Stimulated activated naive CD8-positive, alpha-beta T cell treated with anti-CD3 and anti-CD28 coated beads, Interleukin-15, Interleukin-2, amounts not matched to agents 100 U/mL and 50 U/mL, for 24 hours (primary cell): ENCODE data around the gene C1orf167.

ENCODE experiments used
- ATAC-seq: fragments of 150-1000 bp; cut with Tn5 transposase; one replicate; pipeline ENCODE4 v1.10.0; 2021
- DNase-seq: peaks from one replicate; pipeline ENCODE4 v3.0.0; 2021

Gene C1orf167

GRCh38 chr1:11761988-11762406, at the start of gene C1orf167:
Gene C1orf167 (plus strand): TSS chr1:11762193. CDS start chr1:11764401, 2,208 bp downstream.
- no peak for ATAC-seq
- DNase-seq = peak; percentile 43

GRCh38 chr1:11712285-11712684, 49.7 kb upstream of the C1orf167 start:
- no peak for ATAC-seq
- no peak for DNase-seq

GRCh38 chr1:11713095-11713494, 48.9 kb upstream of the C1orf167 start:
- ATAC-seq = no peak
- no peak for DNase-seq

GRCh38 chr1:11714831-11715575, 47.0 kb upstream of the C1orf167 start:
- DNase-seq (no peak), ATAC-seq (no peak)

- DNase-seq (peak; percentile 88), ATAC-seq (peak; percentile 81)
Measured at GRCh38 chr1:11719313-11720032, 42.5 kb upstream of the C1orf167 start.

GRCh38 chr1:11720033-11720376, 42.0 kb upstream of the C1orf167 start:
- DNase-seq (no peak), ATAC-seq (no peak)

- no peak for DNase-seq
- no peak for ATAC-seq
Measured at GRCh38 chr1:11720525-11720924, 41.5 kb upstream of the C1orf167 start.

GRCh38 chr1:11721311-11721710, 40.7 kb upstream of the C1orf167 start:
- DNase-seq (no peak), ATAC-seq (no peak)

- DNase-seq (no peak), ATAC-seq (no peak)
Measured at GRCh38 chr1:11722538-11722937, 39.5 kb upstream of the C1orf167 start.

GRCh38 chr1:11725616-11726015, 36.4 kb upstream of the C1orf167 start:
- ATAC-seq (no peak), DNase-seq (no peak)

- ATAC-seq = no peak
Measured at GRCh38 chr1:11727119-11727518, 34.9 kb upstream of the C1orf167 start.

GRCh38 chr1:11728126-11728806, 33.7 kb upstream of the C1orf167 start:
- DNase-seq = no peak
- ATAC-seq = no peak

More at GRCh38 chr1:11727119-11727518, 34.9 kb upstream of the C1orf167 start:
- DNase-seq = no peak

GRCh38 chr1:11729155-11729497, 32.9 kb upstream of the C1orf167 start:
- ATAC-seq = no peak

GRCh38 chr1:11729498-11730428, 32.2 kb upstream of the C1orf167 start:
- DNase-seq = no peak
- ATAC-seq = no peak

More at GRCh38 chr1:11729155-11729497, 32.9 kb upstream of the C1orf167 start:
- DNase-seq = no peak

- peak; percentile 68 for ATAC-seq
- DNase-seq = peak; percentile 33
Measured at GRCh38 chr1:11730429-11730891, 31.5 kb upstream of the C1orf167 start.

GRCh38 chr1:11731691-11732283, 30.2 kb upstream of the C1orf167 start:
- peak; percentile 26 for ATAC-seq
- peak; percentile 48 for DNase-seq

GRCh38 chr1:11733306-11733705, 28.7 kb upstream of the C1orf167 start:
- ATAC-seq (no peak), DNase-seq (no peak)

GRCh38 chr1:11735531-11735853, 26.5 kb upstream of the C1orf167 start:
- DNase-seq (no peak), ATAC-seq (no peak)

GRCh38 chr1:11735854-11736745, 25.9 kb upstream of the C1orf167 start, which contains the start of gene AGTRAP:
Gene AGTRAP (plus strand): TSS chr1:11736136. CDS start chr1:11736209, 73 bp downstream.
- ATAC-seq (peak; percentile 81), DNase-seq (peak; percentile 91)
